Measurements from ENCODE around the gene DRG2. TPM values are rescaled to one million over a fixed set of nuclear protein-coding genes. Genes with fewer than 3 reads are reported as not detected.

The DRG2 gene
- polyA plus RNA-seq, 5 donors = 31.4 to 42.0 (median 38.4) TPM

DNA sequence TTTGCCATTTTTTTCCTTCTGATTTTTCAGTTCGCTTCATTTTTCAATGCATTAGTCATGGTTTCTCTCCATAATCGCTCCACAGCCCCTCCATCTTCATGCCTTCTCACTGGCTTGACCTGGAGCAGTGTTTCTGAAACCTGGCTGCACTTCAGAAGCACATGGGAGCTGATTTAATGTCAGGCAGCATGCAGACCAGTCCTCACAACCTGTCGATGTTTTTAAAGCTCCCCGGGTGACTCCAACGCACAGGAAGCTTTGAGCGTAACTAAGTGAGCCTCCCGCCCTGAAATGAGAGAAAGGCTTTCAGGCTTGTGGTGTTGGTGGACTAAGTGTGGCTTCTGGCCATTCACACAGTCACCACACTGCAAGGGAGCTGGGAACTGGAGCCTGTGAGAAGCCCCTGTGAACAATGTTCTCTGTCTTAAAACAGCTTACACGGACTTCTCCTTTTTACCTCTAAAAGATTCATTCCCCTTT is 16.8 kb upstream of the DRG2 start:
- no peak for DNase-seq

DNA sequence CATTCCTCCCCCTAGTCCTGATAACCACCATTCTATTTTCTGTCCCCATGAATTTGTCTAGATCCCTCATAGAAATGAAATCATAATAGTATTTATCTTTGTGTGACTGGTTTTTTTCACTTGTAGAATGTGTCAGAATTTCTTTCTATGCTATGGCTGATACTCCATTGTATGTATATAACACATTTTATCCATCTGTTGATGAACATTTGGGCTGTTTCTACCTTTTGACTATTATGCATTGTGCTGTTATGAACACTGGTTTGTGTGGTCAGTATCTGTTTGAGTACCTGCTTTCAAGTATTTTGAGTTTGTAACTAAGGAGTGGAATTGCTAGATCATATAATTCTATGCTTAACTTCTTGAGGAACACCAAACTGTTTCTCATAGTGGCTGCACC is 16.0 kb upstream of the DRG2 start:
- no peak for DNase-seq

GRCh38 chr17:18074566-18075272 is 13.0 kb upstream of the DRG2 start:
- DNase-seq = no peak

GRCh38 chr17:18076936-18077335 is 10.8 kb upstream of the DRG2 start:
- DNase-seq = no peak

- no peak for DNase-seq
These were observed 8.2 kb upstream of the DRG2 start for GRCh38 chr17:18079543-18079942.

- no peak for DNase-seq
These were observed 3.5 kb upstream of the DRG2 start for GRCh38 chr17:18084256-18084655.

GRCh38 chr17:18089613-18090012 is 1.9 kb downstream of the DRG2 start:
- DNase-seq = no peak

DNA sequence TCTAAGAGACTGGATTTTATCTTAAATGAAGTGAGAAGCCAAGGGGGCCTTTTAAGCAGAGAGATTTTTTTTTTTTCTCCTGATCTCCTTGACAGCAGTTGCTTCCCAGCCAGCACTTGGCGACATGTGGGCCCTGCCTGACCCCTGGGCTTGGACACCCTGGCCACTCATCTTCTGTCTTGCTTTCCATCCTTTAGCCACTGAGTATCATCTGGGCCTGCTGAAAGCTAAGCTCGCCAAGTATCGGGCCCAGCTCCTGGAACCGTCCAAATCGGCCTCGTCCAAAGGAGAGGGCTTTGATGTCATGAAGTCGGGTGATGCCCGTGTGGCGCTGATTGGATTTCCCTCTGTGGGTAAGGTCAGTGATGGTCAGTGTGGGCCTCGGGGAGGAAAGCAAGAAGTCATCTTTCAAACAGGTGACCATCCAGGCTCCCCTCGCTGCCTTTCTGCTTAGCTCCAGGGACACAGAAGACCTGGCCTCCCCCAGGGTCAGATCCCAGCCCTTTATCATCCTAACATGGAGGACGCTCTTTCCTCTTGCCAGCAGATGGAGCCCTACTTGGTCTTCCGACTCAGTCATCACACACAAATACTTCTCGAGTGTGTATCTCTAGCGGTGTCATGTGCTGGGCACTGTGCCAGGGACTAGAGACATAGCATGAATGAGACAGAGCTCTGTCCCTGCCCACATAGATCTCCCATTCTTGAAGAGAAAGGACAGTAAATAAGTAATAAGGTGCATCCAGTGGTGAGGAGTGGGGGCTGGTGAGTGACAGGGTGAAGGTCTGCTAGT is 6.1 kb downstream of the DRG2 start:
- peak in 1 of 2 donors; percentile 14 for DNase-seq

- no peak for DNase-seq
These were observed 6.7 kb downstream of the DRG2 start for GRCh38 chr17:18094409-18094807.

GRCh38 chr17:18099516-18099915 is 11.8 kb downstream of the DRG2 start:
- DNase-seq = no peak

DNA sequence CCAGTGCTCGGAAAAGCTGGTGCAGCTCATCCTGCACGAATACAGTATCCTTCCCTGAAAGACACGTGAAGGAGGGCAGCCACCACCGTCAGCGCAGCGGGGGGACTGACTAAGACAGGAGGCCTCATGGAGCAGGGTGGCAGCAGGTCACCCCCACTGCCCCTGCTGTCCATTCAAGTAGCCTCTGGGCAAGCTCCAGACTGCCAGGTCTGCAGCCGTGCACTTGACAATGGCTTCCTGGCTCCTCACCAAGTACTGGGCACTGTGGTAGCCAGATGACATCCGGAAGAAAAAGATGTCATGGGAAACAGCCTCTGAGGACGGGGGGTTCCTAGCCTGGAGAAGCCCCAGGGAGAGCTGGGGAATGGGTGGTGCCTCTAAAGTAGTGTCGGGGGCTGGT is 12.9 kb downstream of the DRG2 start:
- DNase-seq = no peak

GRCh38 chr17:18101828-18102227 is 14.1 kb downstream of the DRG2 start:
- no peak for DNase-seq

DNA sequence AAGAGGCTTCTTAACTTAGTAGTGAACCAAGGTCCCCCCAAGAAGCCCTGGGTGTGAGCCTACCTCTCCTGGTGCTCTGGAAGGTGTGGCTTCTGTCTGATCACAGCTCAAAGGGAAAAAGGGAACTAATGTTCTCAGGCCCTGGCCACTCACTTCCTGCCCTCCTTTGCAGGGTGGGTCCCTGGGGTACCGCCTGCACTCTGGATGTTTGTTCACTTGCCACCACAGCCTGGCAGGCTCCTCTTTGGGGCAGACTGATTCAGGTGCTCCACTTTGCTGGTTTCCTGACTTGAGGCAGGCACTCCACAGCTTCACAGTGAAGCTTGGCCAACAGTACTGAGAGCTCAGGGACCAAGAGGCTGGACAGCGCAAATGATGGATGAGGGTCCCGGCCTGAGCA is 14.9 kb downstream of the DRG2 start:
- DNase-seq = no peak

DNA sequence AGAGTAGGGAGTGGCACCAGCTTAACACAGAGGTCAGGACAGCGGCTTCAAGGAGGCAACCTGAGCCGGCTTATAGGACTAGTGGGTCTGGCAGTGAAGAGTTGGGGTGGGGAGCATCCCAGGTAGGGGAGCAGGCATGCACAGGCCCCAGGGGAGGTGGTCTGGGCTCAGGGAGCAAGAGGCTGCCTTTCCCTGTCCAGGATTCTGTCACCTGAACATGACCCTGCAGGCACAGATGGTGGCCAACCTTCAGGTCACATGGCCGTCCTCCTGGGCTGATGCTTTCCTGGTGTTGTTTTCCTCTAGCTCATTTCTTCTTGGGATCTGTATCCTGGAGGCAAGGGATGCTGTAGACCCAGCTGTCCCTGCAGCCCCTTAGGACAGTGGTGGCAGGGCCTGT is 17.3 kb downstream of the DRG2 start:
- no peak for DNase-seq

GRCh38 chr17:18105595-18105994 is 17.8 kb downstream of the DRG2 start:
- no peak for DNase-seq

GRCh38 chr17:18106211-18106610 is 18.5 kb downstream of the DRG2 start:
- DNase-seq = no peak

GRCh38 chr17:18107061-18107790 is 19.5 kb downstream of the DRG2 start:
- no peak for DNase-seq

GRCh38 chr17:18107971-18108370 is 20.2 kb downstream of the DRG2 start:
- no peak for DNase-seq

- no peak for DNase-seq
These were observed 20.9 kb downstream of the DRG2 start, which contains the start of gene MYO15A for GRCh38 chr17:18108401-18109312. Gene MYO15A (plus strand): TSS chr17:18108756. CDS start chr17:18118801, 10,045 bp downstream.

GRCh38 chr17:18109935-18110485 is 22.3 kb downstream of the DRG2 start:
- no peak for DNase-seq

DNA sequence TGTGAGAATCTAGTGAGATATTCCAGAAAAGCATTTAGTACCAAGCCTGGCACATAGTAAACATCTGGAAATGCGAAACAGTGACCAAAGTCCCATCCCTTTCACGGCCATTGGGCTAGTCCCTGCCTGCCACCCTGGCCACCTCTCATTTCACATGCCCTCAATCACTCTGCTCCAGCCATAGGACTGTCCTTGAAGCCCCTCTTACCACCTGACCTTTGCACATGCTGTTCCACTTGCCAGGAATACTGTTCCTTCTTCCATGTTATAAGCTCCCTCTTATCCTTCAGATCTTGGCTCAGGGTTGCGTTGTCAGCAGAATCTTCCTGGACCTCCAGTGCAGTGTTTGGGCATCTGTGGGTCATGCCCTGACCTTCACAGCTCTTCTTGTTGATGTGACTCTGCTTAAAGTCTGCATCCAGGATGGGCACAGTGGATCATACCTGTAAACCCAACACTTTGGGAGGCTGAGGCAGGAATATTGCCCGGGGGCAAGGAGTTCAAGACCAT is 22.9 kb downstream of the DRG2 start:
- DNase-seq = no peak
